Endodermal cell (in vitro differentiated cells): ENCODE results near the gene PCGF3. TPM values are rescaled to one million over a fixed set of nuclear protein-coding genes. Genes with fewer than 3 reads are reported as not detected.

Experiments
- DNase-seq: peaks from one replicate; pipeline ENCODE4 v3.0.0-alpha.2; 2017
- H3K27ac ChIP-seq: 2 replicates; pipeline ENCODE4 v1.5.1; 2013; ENCODE audit warnings: mild to moderate bottlenecking, low read depth, low read length, moderate library complexity
- H3K27me3 ChIP-seq: 2 replicates; pipeline ENCODE4 v1.6.1; 2013; ENCODE audit warnings: mild to moderate bottlenecking, low read length, moderate library complexity; ENCODE audit not compliant: insufficient read depth, control insufficient read depth, poor library complexity, severe bottlenecking
- H3K36me3 ChIP-seq: 2 replicates; pipeline ENCODE4 v1.7.0; 2013; ENCODE audit warnings: mild to moderate bottlenecking, low read length, moderate library complexity; ENCODE audit not compliant: control insufficient read depth, insufficient read depth
- H3K4me1 ChIP-seq: one replicate; pipeline ENCODE4 v1.7.0; 2013; ENCODE audit warnings: low read length; ENCODE audit not compliant: control insufficient read depth, insufficient read depth
- H3K4me3 ChIP-seq: 2 replicates; pipeline ENCODE4 v1.5.1; 2013; ENCODE audit warnings: mild to moderate bottlenecking, low read length, moderate library complexity
- H3K9ac ChIP-seq: 2 replicates; pipeline ENCODE4 v1.6.1; 2013; ENCODE audit warnings: mild to moderate bottlenecking, low read length, moderate library complexity; ENCODE audit not compliant: poor library complexity, severe bottlenecking; ENCODE audit errors: extremely low read depth
- H3K9me3 ChIP-seq: 2 replicates; pipeline ENCODE4 v1.6.1; 2013; ENCODE audit warnings: mild to moderate bottlenecking, low read length, moderate library complexity; ENCODE audit not compliant: control insufficient read depth
- H3K27ac Mint-ChIP-seq: 2 replicates; pipeline ENCODE4 v1.8.0; 2020; ENCODE audit warnings: mixed read lengths
- H3K27me3 Mint-ChIP-seq: 2 replicates; pipeline ENCODE4 v1.8.0; 2021; ENCODE audit warnings: mild to moderate bottlenecking, mixed read lengths; ENCODE audit not compliant: insufficient read depth
- H3K36me3 Mint-ChIP-seq: 2 replicates; pipeline ENCODE4 v1.8.0; 2020; ENCODE audit warnings: low read depth, mixed read lengths
- H3K4me1 Mint-ChIP-seq: 2 replicates; pipeline ENCODE4 v1.8.0; 2020; ENCODE audit warnings: mixed read lengths
- H3K4me3 Mint-ChIP-seq: 2 replicates; pipeline ENCODE4 v1.8.0; 2020; ENCODE audit warnings: mild to moderate bottlenecking, moderate library complexity, mixed read lengths
- H3K9me3 Mint-ChIP-seq: 2 replicates; pipeline ENCODE4 v1.8.0; 2020; ENCODE audit warnings: mild to moderate bottlenecking, mixed read lengths
- WGBS, 2 experiments: methylation state at CpG; one replicate each; pipeline versions ENCODE4 v1.1.5 to v1.1.7; 2013; ENCODE audit warnings: missing lambda C conversion rate in 2 of 2, mixed read lengths in 1 of 2; ENCODE audit not compliant: insufficient coverage in 1 of 2, insufficient read length in 1 of 2; 5-methylcytosine and 5-hydroxymethylcytosine counted together
- total RNA-seq, 2 donors: library from RNA; stranded (reverse); fragmentation: NEBNext Ultra II Directional in 1 of 2; extraction: Animal tissue kit (Norgen Biotek cat#: 25700) in 1 of 2; gene quantifications; 2 replicates in 1 of 2; 3 replicates in 1 of 2; pipeline ENCODE4 v1.2.1, GENCODE V29; 2021
- TF ChIP-seq, protein P1 (sequence below): fragments of 200-600 bp; sonication (generic); conservative IDR thresholded peaks from 2 replicates; pipeline ENCODE4 v1.5.0; 2021; ENCODE audit warnings: antibody characterized with exemption, mild to moderate bottlenecking

Gene PCGF3
- total RNA-seq, 2 donors from 2014 or later = 53.1 to 64.0 TPM

DNA sequence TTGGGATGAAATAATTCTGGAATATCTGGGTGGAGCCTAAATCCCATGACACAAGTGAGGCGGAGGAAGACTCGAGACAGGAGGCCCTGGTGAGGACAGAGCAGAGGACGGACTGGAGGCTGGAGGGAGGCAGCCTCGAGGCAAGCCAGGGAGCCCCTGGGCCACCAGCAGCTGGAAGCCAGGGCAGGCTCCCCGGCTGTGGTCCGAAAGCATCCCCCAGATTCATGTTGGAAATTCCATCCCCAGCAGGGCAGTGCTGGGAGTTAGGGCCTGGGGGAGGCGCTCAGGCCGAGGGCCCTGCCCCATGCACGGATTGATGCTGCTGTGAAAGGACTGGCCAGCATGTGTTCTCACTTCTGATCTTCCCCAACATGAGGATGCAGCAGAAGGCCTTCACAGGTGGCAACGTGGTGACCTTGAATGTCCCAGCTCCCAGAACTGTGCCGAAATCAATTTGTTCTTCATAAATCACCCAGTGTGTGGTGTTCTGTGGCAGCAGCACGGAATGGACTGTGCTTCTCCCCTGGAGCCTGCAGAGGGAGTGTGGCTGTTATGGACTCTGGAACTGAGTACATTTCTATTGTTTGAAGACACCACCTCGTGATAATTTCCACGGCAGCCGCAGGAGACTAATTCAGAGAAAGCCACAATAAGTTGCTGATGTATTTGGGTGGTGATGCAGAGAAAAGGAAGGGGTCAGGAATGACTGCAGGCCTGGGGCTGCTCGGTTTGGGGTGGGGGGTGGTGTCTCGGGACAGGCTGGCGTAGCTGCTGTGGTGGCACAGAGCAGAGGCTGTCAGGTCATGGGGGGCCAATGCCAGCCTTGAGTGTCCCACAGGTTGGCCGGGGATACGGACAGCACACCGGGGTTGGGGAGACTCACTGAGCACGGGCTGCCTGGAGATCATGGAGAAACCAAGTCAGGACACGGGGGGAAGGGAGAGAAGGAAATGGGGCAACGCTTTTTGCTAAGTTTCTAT, 56.9 kb downstream of the PCGF3 start:
- H3K27me3 Mint-ChIP-seq = no peaks in the 10 kb centered on the region
- DNase-seq = no peak
- Histone ChIP-seq H3K4me1 (no peaks in the 10 kb centered on the region), H3K27ac (peak overlapping the region; percentile 17), H3K4me3 (no peak overlapping the region), H3K9me3 (peaks cover 8% of the 10 kb centered on the region), H3K27me3 (no peaks in the 10 kb centered on the region), H3K36me3 (peaks cover 66% of the 10 kb centered on the region), H3K9ac (no peak overlapping the region)
- WGBS, 2 experiments = 96 to 97% methylated on average over 22 to 24 of the region's 24 CpGs
- TF ChIP-seq, protein P1, sequence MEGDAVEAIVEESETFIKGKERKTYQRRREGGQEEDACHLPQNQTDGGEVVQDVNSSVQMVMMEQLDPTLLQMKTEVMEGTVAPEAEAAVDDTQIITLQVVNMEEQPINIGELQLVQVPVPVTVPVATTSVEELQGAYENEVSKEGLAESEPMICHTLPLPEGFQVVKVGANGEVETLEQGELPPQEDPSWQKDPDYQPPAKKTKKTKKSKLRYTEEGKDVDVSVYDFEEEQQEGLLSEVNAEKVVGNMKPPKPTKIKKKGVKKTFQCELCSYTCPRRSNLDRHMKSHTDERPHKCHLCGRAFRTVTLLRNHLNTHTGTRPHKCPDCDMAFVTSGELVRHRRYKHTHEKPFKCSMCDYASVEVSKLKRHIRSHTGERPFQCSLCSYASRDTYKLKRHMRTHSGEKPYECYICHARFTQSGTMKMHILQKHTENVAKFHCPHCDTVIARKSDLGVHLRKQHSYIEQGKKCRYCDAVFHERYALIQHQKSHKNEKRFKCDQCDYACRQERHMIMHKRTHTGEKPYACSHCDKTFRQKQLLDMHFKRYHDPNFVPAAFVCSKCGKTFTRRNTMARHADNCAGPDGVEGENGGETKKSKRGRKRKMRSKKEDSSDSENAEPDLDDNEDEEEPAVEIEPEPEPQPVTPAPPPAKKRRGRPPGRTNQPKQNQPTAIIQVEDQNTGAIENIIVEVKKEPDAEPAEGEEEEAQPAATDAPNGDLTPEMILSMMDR = peak; percentile 56
- peaks cover 16% of the 10 kb centered on the region for H3K9me3 Mint-ChIP-seq
- H3K36me3 Mint-ChIP-seq = peaks cover 82% of the 10 kb centered on the region
- H3K4me3 Mint-ChIP-seq = no peak overlapping the region
- no peak overlapping the region for H3K27ac Mint-ChIP-seq
- peaks cover 6% of the 10 kb centered on the region for H3K4me1 Mint-ChIP-seq

DNA sequence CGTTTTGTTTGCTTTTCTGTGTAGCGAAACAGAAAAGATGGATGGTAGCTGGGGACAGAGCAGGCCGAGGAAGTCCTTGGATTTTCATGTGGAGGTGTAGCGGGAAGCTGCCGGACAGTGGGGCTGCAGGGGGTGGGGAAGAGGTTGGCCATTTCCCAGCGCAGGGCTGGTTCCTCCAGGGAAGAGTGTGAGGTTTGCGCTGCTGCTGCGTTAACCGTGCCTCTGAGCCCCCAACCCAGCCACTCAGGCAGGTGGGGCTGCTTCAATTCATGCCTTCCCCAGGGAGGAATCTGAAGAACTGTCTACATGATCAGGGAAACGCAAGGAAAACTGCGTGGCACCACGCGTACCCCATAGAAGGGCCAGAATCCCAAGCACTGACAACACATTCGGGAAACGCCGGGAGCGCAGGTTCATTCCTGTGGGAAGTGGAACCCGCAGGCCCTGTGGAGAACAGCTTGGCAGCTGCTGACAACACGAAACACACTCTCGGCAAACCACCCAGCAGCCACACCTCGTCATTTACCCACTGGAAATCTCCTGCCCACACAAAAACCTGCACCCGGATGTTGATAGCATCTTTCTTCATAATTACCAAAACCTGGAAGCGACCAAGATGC, 57.7 kb downstream of the PCGF3 start:
- WGBS, 2 experiments = 94 to 100% methylated on average over 11 to 23 of the region's 23 CpGs
- peaks cover 65% of the 10 kb centered on the region for H3K36me3 ChIP-seq
- H3K4me3 Mint-ChIP-seq = no peak overlapping the region
- no peak for DNase-seq
- peaks cover 8% of the 10 kb centered on the region for H3K4me1 Mint-ChIP-seq
- H3K4me1 ChIP-seq = no peaks in the 10 kb centered on the region
- H3K9me3 Mint-ChIP-seq = peaks cover 13% of the 10 kb centered on the region
- no peak overlapping the region for H3K4me3 ChIP-seq
- no peak overlapping the region for H3K9ac ChIP-seq
- no peak overlapping the region for H3K27ac ChIP-seq
- no peaks in the 10 kb centered on the region for H3K27me3 ChIP-seq
- TF ChIP-seq, protein P1 = no peak
- peaks cover 80% of the 10 kb centered on the region for H3K36me3 Mint-ChIP-seq
- H3K27ac Mint-ChIP-seq = no peak overlapping the region
- peaks cover 6% of the 10 kb centered on the region for H3K9me3 ChIP-seq
- no peaks in the 10 kb centered on the region for H3K27me3 Mint-ChIP-seq

DNA sequence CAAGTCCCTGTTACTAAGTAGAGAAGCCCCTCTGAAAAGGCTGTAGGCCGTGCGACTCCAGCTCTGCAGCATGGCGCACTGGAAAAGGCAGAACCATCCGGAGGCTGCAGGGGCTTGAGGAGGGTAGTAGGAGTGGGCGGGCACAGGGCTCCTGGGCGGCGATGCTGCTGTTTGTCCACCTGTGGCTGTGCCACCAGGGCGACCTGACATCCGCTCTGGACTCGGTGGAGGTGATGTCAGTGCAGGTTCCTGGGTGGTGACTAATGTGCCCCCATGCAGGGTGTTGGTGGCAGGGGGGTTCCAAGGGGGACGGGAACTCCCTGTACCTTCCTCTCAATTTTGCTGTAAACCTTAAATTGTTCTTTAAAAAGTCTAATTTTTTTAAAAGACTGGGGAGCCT, 58.3 kb downstream of the PCGF3 start:
- H3K27me3 ChIP-seq = no peaks in the 10 kb centered on the region
- no peaks in the 10 kb centered on the region for H3K27me3 Mint-ChIP-seq
- TF ChIP-seq, protein P1 = no peak
- no peak overlapping the region for H3K4me3 Mint-ChIP-seq
- no peak overlapping the region for H3K27ac Mint-ChIP-seq
- H3K9me3 Mint-ChIP-seq = peaks cover 11% of the 10 kb centered on the region
- peaks cover 6% of the 10 kb centered on the region for H3K9me3 ChIP-seq
- no peak overlapping the region for H3K9ac ChIP-seq
- H3K4me1 Mint-ChIP-seq = peaks cover 8% of the 10 kb centered on the region
- H3K4me3 ChIP-seq = no peak overlapping the region
- peaks cover 79% of the 10 kb centered on the region for H3K36me3 Mint-ChIP-seq
- no peak for DNase-seq
- WGBS, 2 experiments = 91 to 96% methylated on average over 9 to 11 of the region's 11 CpGs
- no peak overlapping the region for H3K27ac ChIP-seq
- peaks cover 65% of the 10 kb centered on the region for H3K36me3 ChIP-seq
- H3K4me1 ChIP-seq = no peaks in the 10 kb centered on the region
